HCT116 (cell line): ENCODE results near the gene POLR3C. TPM values are rescaled to one million over a fixed set of nuclear protein-coding genes. Genes with fewer than 3 reads are reported as not detected.
"Not testable (repeated sequence)": the region's sequence is repeated elsewhere in the genome, so short reads cannot be mapped to it uniquely, and the experiment has no call there.

Source experiments
- ATAC-seq: fragments of 200-7000 bp; cut with Tn5 transposase; 2 replicates; pipeline ENCODE4 v1.9.1; 2020; ENCODE audit warnings: mild to moderate bottlenecking, moderate library complexity
- BruUV-seq: library from RNA; stranded (reverse); fragments of 400-500 nt; replicated peaks from 2 replicates; lab custom pipeline; 2021; lab: Mats Ljungman, UMichigan
- CTCF ChIA-PET: fragments of 300-600 bp; sonication (Branson Sonifier 250); formaldehyde crosslinking; loops from one replicate; lab custom pipeline; 2021; ENCODE audit warnings: antibody characterized with exemption; lab: Charles Lee
- POLR2A ChIA-PET: fragments of 300-600, 350-600 bp; sonication (Branson Sonifier 250); formaldehyde crosslinking; loops from one replicate; lab custom pipeline; 2021; ENCODE audit warnings: antibody characterized with exemption; lab: Charles Lee
- RAD21 ChIA-PET, 2 experiments: fragments of 300-600 bp; sonication (Branson Sonifier 250); formaldehyde crosslinking; loops; one replicate each; lab custom pipeline; 2023; ENCODE audit warnings: low total read pairs in 2 of 2; ENCODE audit not compliant: uncharacterized antibody in 2 of 2, unreplicated experiment in 2 of 2, low non-redundant PET in 1 of 2; lab: Charles Lee
- DNase-seq: peaks from one replicate; pipeline ENCODE4 v3.0.0-alpha.2; 2010; ENCODE audit warnings: low read depth, low spot score
- H2AFZ ChIP-seq: fragments of 200-600 bp; shearing (Covaris generic), sonication (generic); 2 replicates; pipeline ENCODE4 v1.6.1; 2017; ENCODE audit warnings: low read depth, mixed run types, mixed read lengths, antibody characterized with exemption, low read length; ENCODE audit not compliant: poor library complexity, severe bottlenecking
- H3K27ac ChIP-seq: 2 replicates; pipeline ENCODE4 v1.5.1; 2012; ENCODE audit warnings: low read depth, low read length
- H3K27me3 ChIP-seq: fragments of 200-600 bp; sonication (generic); 2 replicates; pipeline ENCODE4 v1.6.1; 2016; ENCODE audit warnings: mixed run types, low read length, mixed read lengths; ENCODE audit not compliant: insufficient read depth
- H3K36me3 ChIP-seq, 2 experiments: fragments of 200-500 bp in 1 of 2; fragments of 200-600 bp in 1 of 2; sonication (Bioruptor generic) in 1 of 2; sonication (generic) in 1 of 2; 2 replicates each; pipeline versions ENCODE4 v1.5.1 to v1.6.1; 2014 to 2016; ENCODE audit warnings: low read length in 2 of 2, inconsistent platforms in 1 of 2, mixed read lengths in 1 of 2, mixed run types in 1 of 2; ENCODE audit not compliant: insufficient read depth in 2 of 2, control insufficient read depth in 1 of 2
- H3K4me1 ChIP-seq, 2 experiments: fragments of 200-600 bp in 1 of 2; sonication (generic) in 1 of 2; 2 replicates each; pipeline versions ENCODE4 v1.5.1 to v1.6.1; 2012 to 2017; ENCODE audit warnings: low read length in 2 of 2, inconsistent platforms in 1 of 2, mild to moderate bottlenecking in 1 of 2, mixed read lengths in 1 of 2, mixed run types in 1 of 2, moderate library complexity in 1 of 2; ENCODE audit not compliant: insufficient read depth in 2 of 2, control insufficient read depth in 1 of 2
- H3K4me2 ChIP-seq: fragments of 200-600 bp; sonication (generic); 2 replicates; pipeline ENCODE4 v1.6.1; 2017; ENCODE audit warnings: mixed run types, low read length, mixed read lengths
- H3K4me3 ChIP-seq, 2 experiments: fragments of 200-600 bp in 1 of 2; sonication (generic) in 1 of 2; replicated peaks in 1 of 2; 2 replicates each; pipeline ENCODE4 v1.5.1; 2011 to 2016; ENCODE audit warnings: low read length in 2 of 2, control low read depth in 1 of 2, low read depth in 1 of 2, mild to moderate bottlenecking in 1 of 2, mixed read lengths in 1 of 2, mixed run types in 1 of 2
- H3K79me2 ChIP-seq: fragments of 200-600 bp; sonication (generic); 2 replicates; pipeline ENCODE4 v1.6.1; 2017; ENCODE audit warnings: mild to moderate bottlenecking, mixed run types, low read length, moderate library complexity, mixed read lengths; ENCODE audit not compliant: insufficient read depth
- H3K9ac ChIP-seq: fragments of 200-600 bp; sonication (generic); 2 replicates; pipeline ENCODE4 v1.6.1; 2016; ENCODE audit warnings: low read length, mixed read lengths
- H3K9me2 ChIP-seq: fragments of 200-600 bp; sonication (generic), shearing (Covaris generic); 2 replicates; pipeline ENCODE4 v1.6.1; 2017; ENCODE audit warnings: mixed run types, mild to moderate bottlenecking, moderate library complexity; ENCODE audit not compliant: insufficient read depth
- H3K9me3 ChIP-seq, 2 experiments: fragments of 200-500 bp in 1 of 2; fragments of 200-600 bp in 1 of 2; sonication (Bioruptor generic) in 1 of 2; sonication (generic) in 1 of 2; 2 replicates each; pipeline ENCODE4 v1.6.1; 2014 to 2017; ENCODE audit warnings: low read length in 2 of 2, mixed read lengths in 2 of 2, inconsistent platforms in 1 of 2, low read depth in 1 of 2, mild to moderate bottlenecking in 1 of 2, mixed run types in 1 of 2, moderate library complexity in 1 of 2; ENCODE audit not compliant: control insufficient read depth in 1 of 2, insufficient read depth in 1 of 2
- H4K20me1 ChIP-seq: fragments of 200-600 bp; sonication (generic), shearing (Covaris generic); 2 replicates; pipeline ENCODE4 v1.6.1; 2017; ENCODE audit warnings: mixed run types, mild to moderate bottlenecking, moderate library complexity; ENCODE audit not compliant: insufficient read depth
- CBX3 ChIP-seq: IDR thresholded peaks from 2 replicates; pipeline ENCODE4 v1.6.1; 2012; ENCODE audit warnings: low read depth
- CEBPB ChIP-seq: IDR thresholded peaks from 2 replicates; pipeline ENCODE4 v1.6.1; 2012; ENCODE audit warnings: low read depth
- EZH2 ChIP-seq: fragments of 200-600 bp; sonication (generic); IDR thresholded peaks from 2 replicates; pipeline ENCODE4 v1.6.1; 2017; ENCODE audit warnings: antibody characterized with exemption, mixed run types
- EZH2phosphoT487 ChIP-seq: fragments of 200-600 bp; IDR thresholded peaks from 2 replicates; pipeline ENCODE4 v1.6.1; 2018; ENCODE audit warnings: antibody characterized with exemption, borderline replicate concordance
- POLR2AphosphoS5 ChIP-seq: IDR thresholded peaks from 2 replicates; pipeline ENCODE4 v1.6.1; 2011; ENCODE audit warnings: mild to moderate bottlenecking, low read depth, low read length, moderate library complexity
- RAD21 ChIP-seq: IDR thresholded peaks from 2 replicates; pipeline ENCODE4 v1.6.1; 2012; ENCODE audit warnings: low read depth, mild to moderate bottlenecking
- SIN3A ChIP-seq: IDR thresholded peaks from 2 replicates; pipeline ENCODE4 v1.6.1; 2012; ENCODE audit warnings: low read depth
- SRF ChIP-seq: IDR thresholded peaks from 2 replicates; pipeline ENCODE4 v1.6.1; 2012; ENCODE audit warnings: low read depth
- TCF7L2 ChIP-seq: IDR thresholded peaks from 2 replicates; pipeline ENCODE4 v1.7.0; 2011; ENCODE audit warnings: borderline replicate concordance, inconsistent platforms; ENCODE audit not compliant: insufficient read depth, insufficient read length; ENCODE audit errors: extremely low read depth
- YY1 ChIP-seq: IDR thresholded peaks from 2 replicates; pipeline ENCODE4 v1.6.1; 2011; ENCODE audit warnings: low read length, low read depth, moderate library complexity, mild to moderate bottlenecking; ENCODE audit not compliant: insufficient replicate concordance; ENCODE audit errors: extremely low read depth
- ZFX ChIP-seq: fragments of 450-650 bp; IDR thresholded peaks from 2 replicates; pipeline ENCODE4 v1.6.1; 2017
- ZNF274 ChIP-seq: fragments of 200-500 bp; sonication (Bioruptor generic); IDR thresholded peaks from 2 replicates; pipeline ENCODE4 v1.6.1; 2014; ENCODE audit warnings: mild to moderate bottlenecking, low read depth, low read length, inconsistent platforms
- intact Hi-C: fragments of 100-400 bp; cut with micrococcal nuclease; formaldehyde crosslinking; loops from 2 replicates; pipeline ENCODE4 v1.10.0; 2022
- total RNA-seq: library from RNA; stranded (reverse); gene quantifications from one replicate; pipeline ENCODE4 v1.2.1, GENCODE V29; 2021; ENCODE audit not compliant: unreplicated experiment
- TF ChIP-seq, protein P1 (sequence below): IDR thresholded peaks from 2 replicates; pipeline ENCODE4 v1.6.1; 2012
- TF ChIP-seq, protein P2 (sequence below): IDR thresholded peaks from 2 replicates; pipeline ENCODE4 v1.6.1; 2012; ENCODE audit warnings: low read depth
- TF ChIP-seq, protein P3 (sequence below), 3 experiments: fragments of 200-600 bp in 1 of 3; sonication (generic) in 1 of 3; IDR thresholded peaks in 2 of 3; conservative IDR thresholded peaks in 1 of 3; 2 replicates each; pipeline ENCODE4 v1.5.1; 2012 to 2017; ENCODE audit warnings: low read depth in 2 of 3, low read length in 2 of 3, antibody characterized with exemption in 1 of 3, borderline replicate concordance in 1 of 3, control low read depth in 1 of 3, mild to moderate bottlenecking in 1 of 3, mixed read lengths in 1 of 3, mixed run types in 1 of 3, moderate library complexity in 1 of 3; ENCODE audit not compliant: insufficient read depth in 1 of 3
- TF ChIP-seq, protein P4 (sequence below): IDR thresholded peaks from 2 replicates; pipeline ENCODE4 v1.6.1; 2012

The POLR3C gene
- total RNA-seq, 1 experiment from 2014 or later = 25.4 TPM

DNA sequence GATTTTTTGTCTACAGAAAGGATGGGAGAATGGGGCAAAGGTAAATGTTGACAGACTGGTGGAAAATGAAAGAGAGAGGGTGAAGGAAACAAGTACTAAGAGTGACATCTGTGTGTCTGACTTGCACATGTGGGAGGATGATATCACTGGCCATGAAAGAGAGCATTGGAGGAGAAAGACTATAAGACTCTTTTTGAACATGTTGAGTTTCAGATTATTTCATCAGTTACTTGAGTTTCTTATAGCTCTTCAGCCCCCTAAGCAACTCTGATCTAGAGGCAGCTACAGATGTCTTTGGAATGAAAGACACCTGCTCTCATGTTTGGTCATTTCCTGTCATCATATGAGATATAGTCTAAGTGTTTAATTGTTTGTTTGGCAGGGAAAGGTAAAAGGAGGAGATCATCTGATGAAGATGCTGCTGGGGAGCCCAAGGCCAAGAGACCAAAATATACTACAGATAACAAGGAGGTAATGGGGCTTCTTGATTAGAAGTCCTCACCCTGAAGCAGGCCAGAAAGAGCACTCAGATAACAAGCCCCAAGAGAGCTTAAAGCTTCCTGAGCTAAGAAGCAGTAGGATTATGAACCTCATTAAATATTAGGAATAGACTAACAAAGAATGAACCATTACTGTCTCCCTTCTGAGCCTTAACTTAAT, 4.5 kb downstream of the POLR3C start:
- intact Hi-C loops = no loop called here
- no peaks in the 10 kb centered on the region for H4K20me1 ChIP-seq
- no peak overlapping the region for H3K9ac ChIP-seq
- no peaks in the 10 kb centered on the region for H3K27me3 ChIP-seq
- H3K4me2 ChIP-seq = no peak overlapping the region
- no TSS peak for BruUV-seq
- CTCF ChIA-PET = interaction anchor here (1.7 kb wide), 1 partner anchor 17 kb away, joined by 3 read pairs; the partner anchor contains the start of gene NUDT17
- no peak overlapping the region for H3K27ac ChIP-seq
- ATAC-seq = no peak
- RAD21 ChIA-PET = no interaction called here
- no peaks in the 10 kb centered on the region for H3K9me3 ChIP-seq
- H3K4me3 ChIP-seq = no peak overlapping the region
- TF ChIP-seq ZNF274 (no peak), ZFX (no peak), EZH2phosphoT487 (no peak), EZH2 (no peak), SIN3A (no peak), CBX3 (no peak), CEBPB (no peak), RAD21 (no peak), YY1 (no peak), SRF (no peak), POLR2AphosphoS5 (no peak), TCF7L2 (no peak)
- TF ChIP-seq, protein P1, sequence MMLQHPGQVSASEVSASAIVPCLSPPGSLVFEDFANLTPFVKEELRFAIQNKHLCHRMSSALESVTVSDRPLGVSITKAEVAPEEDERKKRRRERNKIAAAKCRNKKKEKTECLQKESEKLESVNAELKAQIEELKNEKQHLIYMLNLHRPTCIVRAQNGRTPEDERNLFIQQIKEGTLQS = no peak
- TF ChIP-seq, protein P2, sequence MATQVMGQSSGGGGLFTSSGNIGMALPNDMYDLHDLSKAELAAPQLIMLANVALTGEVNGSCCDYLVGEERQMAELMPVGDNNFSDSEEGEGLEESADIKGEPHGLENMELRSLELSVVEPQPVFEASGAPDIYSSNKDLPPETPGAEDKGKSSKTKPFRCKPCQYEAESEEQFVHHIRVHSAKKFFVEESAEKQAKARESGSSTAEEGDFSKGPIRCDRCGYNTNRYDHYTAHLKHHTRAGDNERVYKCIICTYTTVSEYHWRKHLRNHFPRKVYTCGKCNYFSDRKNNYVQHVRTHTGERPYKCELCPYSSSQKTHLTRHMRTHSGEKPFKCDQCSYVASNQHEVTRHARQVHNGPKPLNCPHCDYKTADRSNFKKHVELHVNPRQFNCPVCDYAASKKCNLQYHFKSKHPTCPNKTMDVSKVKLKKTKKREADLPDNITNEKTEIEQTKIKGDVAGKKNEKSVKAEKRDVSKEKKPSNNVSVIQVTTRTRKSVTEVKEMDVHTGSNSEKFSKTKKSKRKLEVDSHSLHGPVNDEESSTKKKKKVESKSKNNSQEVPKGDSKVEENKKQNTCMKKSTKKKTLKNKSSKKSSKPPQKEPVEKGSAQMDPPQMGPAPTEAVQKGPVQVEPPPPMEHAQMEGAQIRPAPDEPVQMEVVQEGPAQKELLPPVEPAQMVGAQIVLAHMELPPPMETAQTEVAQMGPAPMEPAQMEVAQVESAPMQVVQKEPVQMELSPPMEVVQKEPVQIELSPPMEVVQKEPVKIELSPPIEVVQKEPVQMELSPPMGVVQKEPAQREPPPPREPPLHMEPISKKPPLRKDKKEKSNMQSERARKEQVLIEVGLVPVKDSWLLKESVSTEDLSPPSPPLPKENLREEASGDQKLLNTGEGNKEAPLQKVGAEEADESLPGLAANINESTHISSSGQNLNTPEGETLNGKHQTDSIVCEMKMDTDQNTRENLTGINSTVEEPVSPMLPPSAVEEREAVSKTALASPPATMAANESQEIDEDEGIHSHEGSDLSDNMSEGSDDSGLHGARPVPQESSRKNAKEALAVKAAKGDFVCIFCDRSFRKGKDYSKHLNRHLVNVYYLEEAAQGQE = no peak
- TF ChIP-seq, protein P3, sequence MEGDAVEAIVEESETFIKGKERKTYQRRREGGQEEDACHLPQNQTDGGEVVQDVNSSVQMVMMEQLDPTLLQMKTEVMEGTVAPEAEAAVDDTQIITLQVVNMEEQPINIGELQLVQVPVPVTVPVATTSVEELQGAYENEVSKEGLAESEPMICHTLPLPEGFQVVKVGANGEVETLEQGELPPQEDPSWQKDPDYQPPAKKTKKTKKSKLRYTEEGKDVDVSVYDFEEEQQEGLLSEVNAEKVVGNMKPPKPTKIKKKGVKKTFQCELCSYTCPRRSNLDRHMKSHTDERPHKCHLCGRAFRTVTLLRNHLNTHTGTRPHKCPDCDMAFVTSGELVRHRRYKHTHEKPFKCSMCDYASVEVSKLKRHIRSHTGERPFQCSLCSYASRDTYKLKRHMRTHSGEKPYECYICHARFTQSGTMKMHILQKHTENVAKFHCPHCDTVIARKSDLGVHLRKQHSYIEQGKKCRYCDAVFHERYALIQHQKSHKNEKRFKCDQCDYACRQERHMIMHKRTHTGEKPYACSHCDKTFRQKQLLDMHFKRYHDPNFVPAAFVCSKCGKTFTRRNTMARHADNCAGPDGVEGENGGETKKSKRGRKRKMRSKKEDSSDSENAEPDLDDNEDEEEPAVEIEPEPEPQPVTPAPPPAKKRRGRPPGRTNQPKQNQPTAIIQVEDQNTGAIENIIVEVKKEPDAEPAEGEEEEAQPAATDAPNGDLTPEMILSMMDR (IDR thresholded peaks at IDR 0.05 in 2 of 3, conservative IDR thresholded peaks at IDR 0.05 in 1 of 3; ENCODE audit: borderline replicate concordance in 1 of 3, insufficient read depth in 1 of 3, low read depth in 2 of 3, low read length in 2 of 3) = no peak
- TF ChIP-seq, protein P4, sequence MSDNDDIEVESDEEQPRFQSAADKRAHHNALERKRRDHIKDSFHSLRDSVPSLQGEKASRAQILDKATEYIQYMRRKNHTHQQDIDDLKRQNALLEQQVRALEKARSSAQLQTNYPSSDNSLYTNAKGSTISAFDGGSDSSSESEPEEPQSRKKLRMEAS = no peak
- peaks cover 31% of the 10 kb centered on the region for H3K79me2 ChIP-seq
- POLR2A ChIA-PET = no interaction called here
- peaks cover 48 to 62% of the 10 kb centered on the region in 2 experiments for H3K36me3 ChIP-seq
- no peaks in the 10 kb centered on the region for H3K9me2 ChIP-seq
- H2AFZ ChIP-seq = no peak overlapping the region
- DNase-seq = no peak
- H3K4me1 ChIP-seq = peaks cover 2 to 7% of the 10 kb centered on the region in 2 experiments; a peak in 1 of 4 replicates

DNA sequence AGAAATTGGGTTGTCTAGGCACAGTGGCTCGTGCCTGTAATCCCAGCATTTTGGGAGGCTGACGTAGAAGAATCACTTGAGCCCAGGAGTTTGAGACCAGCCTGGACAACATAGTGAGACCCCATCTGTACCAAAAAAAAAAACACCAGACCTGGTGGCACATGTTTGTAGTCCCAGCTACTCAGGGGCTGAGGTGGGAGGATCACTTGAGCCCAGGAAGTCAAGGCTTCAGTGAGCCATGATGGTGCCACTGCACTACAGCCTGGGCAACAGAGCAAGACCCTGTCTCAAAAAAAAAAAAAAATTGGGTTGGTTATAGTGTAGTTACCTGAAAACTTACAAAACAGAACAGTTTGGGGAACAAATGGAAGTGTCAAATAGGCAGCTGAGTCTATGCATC, 6.8 kb downstream of the POLR3C start:
- H3K4me2 ChIP-seq, H3K4me3 ChIP-seq, H3K9me3 ChIP-seq, H2AFZ ChIP-seq, H3K4me1 ChIP-seq, BruUV-seq, H3K27ac ChIP-seq, H4K20me1 ChIP-seq, H3K9ac ChIP-seq, H3K9me2 ChIP-seq, H3K27me3 ChIP-seq, ATAC-seq, POLR2A ChIA-PET, CTCF ChIA-PET, intact Hi-C loops, DNase-seq, RAD21 ChIA-PET: not testable (repeated sequence)
- Histone ChIP-seq H3K79me2 (peaks cover 12% of the 10 kb centered on the region; the same call in 1 of the 2 replicates), H3K36me3 (peaks cover 59 to 76% of the 10 kb centered on the region in 2 experiments)
